Keratinocyte (primary cell): Measurements from ENCODE around the gene SAMD5. TPM values are rescaled to one million over a fixed set of nuclear protein-coding genes. Genes with fewer than 3 reads are reported as not detected.
"Not testable (repeated sequence)": the region's sequence is repeated elsewhere in the genome, so short reads cannot be mapped to it uniquely, and the experiment has no call there.

Experiments
- DNase-seq: peaks from one replicate; pipeline ENCODE4 v3.0.0-alpha.2; 2011; ENCODE audit warnings: low read depth, missing footprints, low spot score
- FAIRE-seq: peaks from 2 replicates; lab custom pipeline; 2011; peaks lifted over from hg19 to GRCh38; lab: Jason Lieb, UNC
- H2AFZ ChIP-seq: 2 replicates; pipeline ENCODE4 v1.6.0; 2012; ENCODE audit warnings: low read length, control low read depth, inconsistent platforms; ENCODE audit not compliant: control insufficient read depth
- H3K27ac ChIP-seq: 2 replicates; pipeline ENCODE4 v1.5.1; 2011; ENCODE audit warnings: low read length; ENCODE audit not compliant: control insufficient read depth, insufficient read depth
- H3K27me3 ChIP-seq: 3 replicates; pipeline ENCODE4 v1.6.0; 2011; ENCODE audit warnings: low read length; ENCODE audit not compliant: control insufficient read depth, insufficient read depth; ENCODE audit errors: extremely low read depth
- H3K36me3 ChIP-seq, 2 experiments: 2 replicates in 1 of 2; 3 replicates in 1 of 2; pipeline ENCODE4 v1.5.1; 2011; ENCODE audit warnings: low read length in 2 of 2, mild to moderate bottlenecking in 1 of 2; ENCODE audit not compliant: control insufficient read depth in 2 of 2, insufficient read depth in 2 of 2; ENCODE audit errors: extremely low read depth in 1 of 2
- H3K4me1 ChIP-seq: 3 replicates; pipeline ENCODE4 v1.5.1; 2011; ENCODE audit warnings: low read length; ENCODE audit not compliant: control insufficient read depth, insufficient read depth; ENCODE audit errors: extremely low read depth
- H3K4me2 ChIP-seq: 3 replicates; pipeline ENCODE4 v1.6.0; 2011; ENCODE audit warnings: low read depth, low read length; ENCODE audit not compliant: control insufficient read depth, insufficient read depth; ENCODE audit errors: extremely low read depth
- H3K4me3 ChIP-seq, 3 experiments: fragments of 200-600 bp in 1 of 3; sonication (generic) in 1 of 3; 2 replicates in 2 of 3; 3 replicates in 1 of 3; pipeline ENCODE4 v1.5.1; 2011 to 2016; ENCODE audit warnings: low read length in 3 of 3, mild to moderate bottlenecking in 3 of 3, control low read depth in 2 of 3, inconsistent platforms in 1 of 3, low read depth in 1 of 3, mixed read lengths in 1 of 3, mixed run types in 1 of 3, moderate library complexity in 1 of 3; ENCODE audit not compliant: control insufficient read depth in 2 of 3, insufficient read depth in 2 of 3; ENCODE audit errors: extremely low read depth in 1 of 3
- H3K79me2 ChIP-seq: 2 replicates; pipeline ENCODE4 v1.6.0; 2012; ENCODE audit warnings: low read length; ENCODE audit not compliant: control insufficient read depth, insufficient read depth
- H3K9ac ChIP-seq: 3 replicates; pipeline ENCODE4 v1.6.0; 2011; ENCODE audit warnings: low read length; ENCODE audit not compliant: control insufficient read depth, insufficient read depth; ENCODE audit errors: extremely low read depth
- H3K9me1 ChIP-seq: 3 replicates; pipeline ENCODE4 v1.6.0; 2011; ENCODE audit warnings: low read length; ENCODE audit not compliant: control insufficient read depth, insufficient read depth; ENCODE audit errors: extremely low read depth
- H3K9me3 ChIP-seq: 2 replicates; pipeline ENCODE4 v1.5.1; 2012; ENCODE audit warnings: low read depth, low read length; ENCODE audit not compliant: control insufficient read depth
- H4K20me1 ChIP-seq: 3 replicates; pipeline ENCODE4 v1.6.0; 2011; ENCODE audit warnings: low read length; ENCODE audit not compliant: control insufficient read depth, insufficient read depth; ENCODE audit errors: extremely low read depth
- CTCF ChIP-seq, 3 experiments: IDR thresholded peaks in 1 of 3; conservative IDR thresholded peaks in 1 of 3; optimal IDR thresholded peaks in 1 of 3; 2 replicates in 2 of 3; 3 replicates in 1 of 3; pipeline versions ENCODE3 to v1.5.1; 2011; ENCODE audit warnings: low read length in 3 of 3, mild to moderate bottlenecking in 3 of 3, moderate library complexity in 2 of 3, control low read depth in 1 of 3, inconsistent platforms in 1 of 3; ENCODE audit not compliant: insufficient read depth in 2 of 3; ENCODE audit errors: extremely low read depth in 1 of 3
- EZH2 ChIP-seq: IDR thresholded peaks from one replicate; pipeline ENCODE4 v1.6.1; 2012; ENCODE audit warnings: inconsistent platforms, mild to moderate bottlenecking, low read length, moderate library complexity
- dilution Hi-C: fragments of 300-500 bp; cut with MboI; formaldehyde crosslinking; loops from one replicate; pipeline ENCODE4 v1.7.0; 2020; ENCODE audit warnings: low sequenced_read_pairs; ENCODE audit not compliant: extremely low pct_ligation_motif_present
- polyA plus RNA-seq, 5 experiments: library from polyadenylated mRNA; depleted of rRNA in 3 of 5; stranded (reverse) in 3 of 5; stranded (forward) in 1 of 5; unstranded in 1 of 5; fragments of >200 nt; gene quantifications; 1 replicate in 1 of 5; 2 replicates in 3 of 5; 3 replicates in 1 of 5; pipeline versions ENCODE4 v1.2.1 to v1.2.3, GENCODE V29; 2011 to 2012; ENCODE audit warnings: missing spikeins in 2 of 5, low read depth in 1 of 5, low replicate concordance in 1 of 5

Gene SAMD5
- polyA plus RNA-seq, 1 donor (not counting 4 experiments of a cell fraction or from before 2014, with no cell fraction given): 1.2 TPM

DNA sequence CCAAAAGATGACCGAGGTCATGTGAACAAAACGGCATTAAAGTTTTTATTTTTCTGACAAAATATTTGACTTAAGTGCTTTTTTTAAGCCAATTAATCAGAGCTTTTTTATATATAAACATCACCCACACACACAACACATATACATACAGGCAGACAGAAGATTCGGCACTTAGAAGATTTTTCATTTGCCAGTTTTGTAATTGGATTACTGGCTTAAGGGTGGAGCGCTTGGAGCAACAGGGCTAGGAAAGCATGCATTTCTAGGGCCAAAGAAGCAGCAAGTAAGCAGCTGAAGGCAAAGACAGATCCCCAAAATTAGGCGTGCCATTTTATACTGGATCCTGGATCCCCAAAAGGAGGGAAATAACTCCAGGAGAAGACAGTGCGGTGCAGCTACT is 30.3 kb downstream of the SAMD5 start:
- Histone ChIP-seq H3K36me3 (no peaks in the 10 kb centered on the region), H3K4me2 (no peak overlapping the region), H3K79me2 (no peaks in the 10 kb centered on the region), H3K9me1 (no peaks in the 10 kb centered on the region), H3K27ac (no peak overlapping the region), H2AFZ (no peak overlapping the region), H3K27me3 (no peaks in the 10 kb centered on the region), H4K20me1 (no peaks in the 10 kb centered on the region), H3K4me1 (no peaks in the 10 kb centered on the region), H3K9me3 (no peaks in the 10 kb centered on the region), H3K4me3 (no peak overlapping the region), H3K9ac (no peak overlapping the region)
- FAIRE-seq: no peak
- dilution Hi-C loops: no loop called here
- DNase-seq: no peak
- TF ChIP-seq CTCF (optimal IDR thresholded peaks at IDR 0.05 in 1 of 3, IDR thresholded peaks at IDR 0.05 in 1 of 3, conservative IDR thresholded peaks at IDR 0.05 in 1 of 3; ENCODE audit: extremely low read depth in 1 of 3, insufficient read depth in 2 of 3, low read length in 3 of 3) (no peak), EZH2 (no peak)

- no peak overlapping the region for H2AFZ ChIP-seq
- H3K9ac ChIP-seq: no peak overlapping the region
- H3K9me3 ChIP-seq: no peaks in the 10 kb centered on the region
- no peaks in the 10 kb centered on the region for H3K9me1 ChIP-seq
- H4K20me1 ChIP-seq: no peaks in the 10 kb centered on the region
- H3K27ac ChIP-seq: no peak overlapping the region
- TF ChIP-seq EZH2 (no peak), CTCF (optimal IDR thresholded peaks at IDR 0.05 in 1 of 3, IDR thresholded peaks at IDR 0.05 in 1 of 3, conservative IDR thresholded peaks at IDR 0.05 in 1 of 3; ENCODE audit: extremely low read depth in 1 of 3, insufficient read depth in 2 of 3, low read length in 3 of 3) (no peak)
- no peaks in the 10 kb centered on the region for H3K79me2 ChIP-seq
- DNase-seq (no peak), FAIRE-seq (no peak)
- H3K4me3 ChIP-seq: no peak overlapping the region
- dilution Hi-C loops: no loop called here
- H3K27me3 ChIP-seq: no peaks in the 10 kb centered on the region
- H3K4me2 ChIP-seq: no peak overlapping the region
- H3K36me3 ChIP-seq: no peaks in the 10 kb centered on the region
- no peaks in the 10 kb centered on the region for H3K4me1 ChIP-seq
Observed at GRCh38 chr6:147540075-147540474, 31.6 kb downstream of the SAMD5 start.

GRCh38 chr6:147542436-147542835 is 33.9 kb downstream of the SAMD5 start:
- H4K20me1 ChIP-seq, DNase-seq, H3K9me3 ChIP-seq, FAIRE-seq, H3K27me3 ChIP-seq, dilution Hi-C loops, H3K4me2 ChIP-seq, H3K4me1 ChIP-seq, H2AFZ ChIP-seq, H3K9ac ChIP-seq, H3K27ac ChIP-seq, H3K79me2 ChIP-seq, H3K4me3 ChIP-seq, H3K9me1 ChIP-seq, H3K36me3 ChIP-seq: not testable (repeated sequence)
